Measurements from ENCODE around the gene MAP4K4. TPM values are rescaled to one million over a fixed set of nuclear protein-coding genes. Genes with fewer than 3 reads are reported as not detected.

Gene MAP4K4
- total RNA-seq, 2 experiments from 2014 or later = 129 to 142 TPM

GRCh38 chr2:101814752-101815151, 117.2 kb downstream of the MAP4K4 start:
- H3K27me3 Mint-ChIP-seq = no peaks in the 10 kb centered on the region
- H3K9me3 Mint-ChIP-seq = peaks cover 2% of the 10 kb centered on the region
- ChIA-PET CTCF (interaction anchor here (0.6 to 1.4 kb wide), 4 partner anchors 14 to 473 kb away, joined by 3 to 4 read pairs (median 3); no protein-coding TSS in a partner anchor), POLR2A (no interaction called here)
- H3K27ac Mint-ChIP-seq = no peak overlapping the region
- peaks cover 44% of the 10 kb centered on the region for H3K4me1 Mint-ChIP-seq
- no peak overlapping the region for H3K4me3 Mint-ChIP-seq
- DNase-seq = no peak
- H3K36me3 Mint-ChIP-seq (ENCODE audit: low read depth) = peaks cover 27% of the 10 kb centered on the region

- ChIA-PET CTCF (interaction anchor here (1.0 to 1.4 kb wide), 2 partner anchors 13 to 23 kb away, joined by 3 read pairs; no protein-coding TSS in a partner anchor), POLR2A (no interaction called here)
- Mint-ChIP-seq H3K36me3 (ENCODE audit: low read depth) (peaks cover 25% of the 10 kb centered on the region), H3K4me3 (no peak overlapping the region), H3K27me3 (no peaks in the 10 kb centered on the region), H3K27ac (no peak overlapping the region), H3K9me3 (peaks cover 2% of the 10 kb centered on the region), H3K4me1 (peaks cover 46% of the 10 kb centered on the region)
- DNase-seq = no peak
Observed at GRCh38 chr2:101815154-101815553, 117.6 kb downstream of the MAP4K4 start.

GRCh38 chr2:101815739-101816391, 118.4 kb downstream of the MAP4K4 start:
- POLR2A ChIA-PET = no interaction called here
- Mint-ChIP-seq H3K9me3 (peaks cover 2% of the 10 kb centered on the region), H3K36me3 (ENCODE audit: low read depth) (peaks cover 25% of the 10 kb centered on the region), H3K27me3 (no peaks in the 10 kb centered on the region), H3K4me1 (peaks cover 51% of the 10 kb centered on the region), H3K27ac (no peak overlapping the region), H3K4me3 (no peak overlapping the region)
- no peak for DNase-seq
- CTCF ChIA-PET = no interaction called here

- CTCF ChIA-PET = no interaction called here
- no peak for DNase-seq
- Mint-ChIP-seq H3K4me1 (peaks cover 52% of the 10 kb centered on the region), H3K9me3 (no peaks in the 10 kb centered on the region), H3K27me3 (no peaks in the 10 kb centered on the region), H3K36me3 (ENCODE audit: low read depth) (peaks cover 21% of the 10 kb centered on the region), H3K4me3 (no peak overlapping the region), H3K27ac (no peak overlapping the region)
- POLR2A ChIA-PET = no interaction called here
Observed at GRCh38 chr2:101816598-101816997, 119.1 kb downstream of the MAP4K4 start.

GRCh38 chr2:101817481-101817880, 120.0 kb downstream of the MAP4K4 start:
- H3K4me3 Mint-ChIP-seq = no peak overlapping the region
- ChIA-PET POLR2A (interaction anchor here (0.5 kb wide), 1 partner anchor 11 kb away, joined by 3 read pairs; no protein-coding TSS in a partner anchor), CTCF (interaction anchor here (2.0 kb wide), 1 partner anchor 475 kb away, joined by 4 read pairs; no protein-coding TSS in a partner anchor)
- H3K27me3 Mint-ChIP-seq = no peaks in the 10 kb centered on the region
- H3K27ac Mint-ChIP-seq = no peak overlapping the region
- H3K4me1 Mint-ChIP-seq = peaks cover 51% of the 10 kb centered on the region
- no peaks in the 10 kb centered on the region for H3K9me3 Mint-ChIP-seq
- H3K36me3 Mint-ChIP-seq (ENCODE audit: low read depth) = peaks cover 14% of the 10 kb centered on the region
- DNase-seq = no peak

GRCh38 chr2:101818531-101819451, 121.3 kb downstream of the MAP4K4 start:
- no peak for DNase-seq
- no peaks in the 10 kb centered on the region for H3K27me3 Mint-ChIP-seq
- no peak overlapping the region for H3K27ac Mint-ChIP-seq
- ChIA-PET CTCF (interaction anchor here (0.6 to 2.0 kb wide), 5 partner anchors 10 to 476 kb away, joined by 3 to 4 read pairs (median 3); no protein-coding TSS in a partner anchor), POLR2A (interaction anchor here (0.6 kb wide), 1 partner anchor 119 kb away, joined by 3 read pairs; no protein-coding TSS in a partner anchor)
- H3K36me3 Mint-ChIP-seq (ENCODE audit: low read depth) = peaks cover 14% of the 10 kb centered on the region
- no peak overlapping the region for H3K4me3 Mint-ChIP-seq
- H3K9me3 Mint-ChIP-seq = no peaks in the 10 kb centered on the region
- H3K4me1 Mint-ChIP-seq = peaks cover 59% of the 10 kb centered on the region

- Mint-ChIP-seq H3K4me1 (peaks cover 51% of the 10 kb centered on the region), H3K4me3 (no peak overlapping the region), H3K27me3 (no peaks in the 10 kb centered on the region), H3K9me3 (no peaks in the 10 kb centered on the region), H3K27ac (no peak overlapping the region), H3K36me3 (ENCODE audit: low read depth) (peaks cover 10% of the 10 kb centered on the region)
- CTCF ChIA-PET = no interaction called here
- DNase-seq = no peak
- POLR2A ChIA-PET = no interaction called here
Observed at GRCh38 chr2:101820519-101820918, 123.0 kb downstream of the MAP4K4 start.

GRCh38 chr2:101821059-101821805, 123.7 kb downstream of the MAP4K4 start:
- CTCF ChIA-PET = interaction anchor here (1.1 to 1.2 kb wide), 2 partner anchors 25 to 26 kb away, joined by 3 read pairs; no protein-coding TSS in a partner anchor
- no peak overlapping the region for H3K27ac Mint-ChIP-seq
- no peak for DNase-seq
- POLR2A ChIA-PET = interaction anchor here (0.6 kb wide), 1 partner anchor 346 kb away, joined by 4 read pairs; the partner anchor contains the start of gene RFX8
- no peak overlapping the region for H3K4me3 Mint-ChIP-seq
- H3K36me3 Mint-ChIP-seq (ENCODE audit: low read depth) = peaks cover 14% of the 10 kb centered on the region
- no peaks in the 10 kb centered on the region for H3K9me3 Mint-ChIP-seq
- peaks cover 55% of the 10 kb centered on the region for H3K4me1 Mint-ChIP-seq
- H3K27me3 Mint-ChIP-seq = no peaks in the 10 kb centered on the region

- no peak for DNase-seq
- no peak overlapping the region for H3K4me3 Mint-ChIP-seq
- ChIA-PET POLR2A (interaction anchor here (0.6 kb wide), 1 partner anchor 347 kb away, joined by 4 read pairs; the partner anchor contains the start of gene RFX8), CTCF (interaction anchor here (1.1 to 1.2 kb wide), 2 partner anchors 25 to 27 kb away, joined by 3 read pairs; no protein-coding TSS in a partner anchor)
- H3K27me3 Mint-ChIP-seq = no peaks in the 10 kb centered on the region
- H3K27ac Mint-ChIP-seq = no peak overlapping the region
- H3K4me1 Mint-ChIP-seq = peaks cover 57% of the 10 kb centered on the region
- H3K36me3 Mint-ChIP-seq (ENCODE audit: low read depth) = peaks cover 21% of the 10 kb centered on the region
- no peaks in the 10 kb centered on the region for H3K9me3 Mint-ChIP-seq
Observed at GRCh38 chr2:101821828-101822458, 124.4 kb downstream of the MAP4K4 start.

- no peaks in the 10 kb centered on the region for H3K27me3 Mint-ChIP-seq
- DNase-seq = peak; percentile 78
Observed at GRCh38 chr2:101823347-101823791, 125.9 kb downstream of the MAP4K4 start.

GRCh38 chr2:101823859-101824258, 126.4 kb downstream of the MAP4K4 start:
- Mint-ChIP-seq H3K4me3 (no peak overlapping the region), H3K27me3 (no peaks in the 10 kb centered on the region), H3K27ac (no peak overlapping the region), H3K36me3 (ENCODE audit: low read depth) (peaks cover 29% of the 10 kb centered on the region), H3K4me1 (peaks cover 61% of the 10 kb centered on the region), H3K9me3 (no peaks in the 10 kb centered on the region)
- CTCF ChIA-PET = interaction anchor here (1.1 to 2.7 kb wide), 4 partner anchors 23 to 405 kb away, joined by 3 to 6 read pairs (median 3); no protein-coding TSS in a partner anchor
- DNase-seq = no peak
- POLR2A ChIA-PET = no interaction called here

More at GRCh38 chr2:101823347-101823791, 125.9 kb downstream of the MAP4K4 start:
- peaks cover 60% of the 10 kb centered on the region for H3K4me1 Mint-ChIP-seq
- ChIA-PET POLR2A (no interaction called here), CTCF (interaction anchor here (1.1 to 1.2 kb wide), 3 partner anchors 23 to 156 kb away, joined by 3 read pairs; no protein-coding TSS in a partner anchor)
- peaks cover 25% of the 10 kb centered on the region for H3K36me3 Mint-ChIP-seq (ENCODE audit: low read depth)
- H3K4me3 Mint-ChIP-seq = no peak overlapping the region
- no peaks in the 10 kb centered on the region for H3K9me3 Mint-ChIP-seq
- H3K27ac Mint-ChIP-seq = peak overlapping the region; percentile 51

GRCh38 chr2:101826716-101827115, 129.2 kb downstream of the MAP4K4 start:
- peaks cover 57% of the 10 kb centered on the region for H3K36me3 Mint-ChIP-seq (ENCODE audit: low read depth)
- CTCF ChIA-PET = interaction anchor here (2.7 kb wide), 1 partner anchor 408 kb away, joined by 6 read pairs; no protein-coding TSS in a partner anchor
- H3K4me3 Mint-ChIP-seq = no peak overlapping the region
- no peak for DNase-seq
- POLR2A ChIA-PET = no interaction called here
- H3K4me1 Mint-ChIP-seq = peaks cover 72% of the 10 kb centered on the region
- H3K27me3 Mint-ChIP-seq = no peaks in the 10 kb centered on the region
- peak overlapping the region; percentile 62 for H3K27ac Mint-ChIP-seq
- H3K9me3 Mint-ChIP-seq = no peaks in the 10 kb centered on the region

All from activated CD4-positive, alpha-beta T cell treated with anti-CD3 and anti-CD28 coated beads, Interleukin-2, amount 10 ng/mL, durations not matched to agents 7 days and 5 days (primary cell).